Measurements from ENCODE around the gene TRABD2A.

DNA sequence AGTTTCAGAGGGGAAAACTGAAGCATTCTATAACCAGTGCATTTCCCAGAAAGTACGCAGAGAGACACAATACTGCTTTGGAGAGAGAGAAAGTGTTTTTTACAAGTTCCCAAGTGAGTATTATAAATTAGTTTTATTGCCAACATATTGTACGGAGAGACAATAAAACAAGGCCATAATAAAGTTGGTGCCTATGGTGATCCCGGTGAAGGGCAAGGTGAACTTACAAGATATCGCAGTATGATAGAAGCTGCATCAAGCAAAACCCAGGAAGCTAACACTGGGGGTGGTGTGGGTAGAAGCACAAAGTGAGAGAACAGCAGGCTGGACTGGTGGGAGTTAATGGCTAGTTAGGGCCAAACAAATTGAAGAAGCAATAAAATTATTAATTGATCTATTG lies 32.1 kb upstream of the TRABD2A start:
- no peak for TF ChIP-seq CEBPB (IDR thresholded peaks at IDR 0.05; ENCODE audit: low read depth)
- TF ChIP-seq CTCF (IDR thresholded peaks at IDR 0.05 in 2 of 3, conservative IDR thresholded peaks at IDR 0.05 in 1 of 3; ENCODE audit: borderline replicate concordance in 1 of 3, insufficient read depth in 1 of 3, low read depth in 2 of 3, low read length in 2 of 3) = no peak
- no peak for TF ChIP-seq POLR2AphosphoS5 (IDR thresholded peaks at IDR 0.05; ENCODE audit: low read depth, low read length)
- TF ChIP-seq RAD21 (IDR thresholded peaks at IDR 0.05; ENCODE audit: low read depth) = no peak
- TF ChIP-seq POLR2A (IDR thresholded peaks at IDR 0.05; ENCODE audit: borderline replicate concordance, extremely low read depth, insufficient read depth, insufficient read length) = no peak
